Measurements from ENCODE around the gene ICE1. TPM values are rescaled to one million over a fixed set of nuclear protein-coding genes. Genes with fewer than 3 reads are reported as not detected.

ICE1 gene
- total and polyA plus RNA-seq, 2 donors (not counting 1 experiment from before 2014, with no cell fraction given) = 6.5 to 39.7 TPM

DNA sequence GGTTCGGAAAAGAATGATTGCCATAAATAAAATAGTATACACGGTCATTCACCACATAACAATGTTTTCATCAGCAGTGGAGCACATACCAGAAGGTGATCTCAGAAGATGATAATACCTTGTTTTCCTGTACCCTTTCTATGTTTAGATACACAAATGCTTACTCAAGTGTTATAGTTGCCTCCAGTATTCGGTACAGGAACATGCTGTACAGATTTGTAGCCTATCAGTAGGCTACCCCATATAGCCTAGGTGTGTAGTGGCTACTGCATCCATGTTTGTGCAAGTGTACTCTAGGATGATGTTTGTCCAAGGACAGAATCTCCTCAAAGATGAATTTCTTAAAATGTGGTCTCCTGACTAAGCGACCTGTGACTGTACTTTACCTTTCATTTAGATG is 59.2 kb downstream of the ICE1 start:
- no peak for TF ChIP-seq EZH2 (IDR thresholded peaks at IDR 0.05; ENCODE audit: borderline replicate concordance, insufficient read depth, low read depth, low read length, poor library complexity, severe bottlenecking)
- TF ChIP-seq, protein P1, sequence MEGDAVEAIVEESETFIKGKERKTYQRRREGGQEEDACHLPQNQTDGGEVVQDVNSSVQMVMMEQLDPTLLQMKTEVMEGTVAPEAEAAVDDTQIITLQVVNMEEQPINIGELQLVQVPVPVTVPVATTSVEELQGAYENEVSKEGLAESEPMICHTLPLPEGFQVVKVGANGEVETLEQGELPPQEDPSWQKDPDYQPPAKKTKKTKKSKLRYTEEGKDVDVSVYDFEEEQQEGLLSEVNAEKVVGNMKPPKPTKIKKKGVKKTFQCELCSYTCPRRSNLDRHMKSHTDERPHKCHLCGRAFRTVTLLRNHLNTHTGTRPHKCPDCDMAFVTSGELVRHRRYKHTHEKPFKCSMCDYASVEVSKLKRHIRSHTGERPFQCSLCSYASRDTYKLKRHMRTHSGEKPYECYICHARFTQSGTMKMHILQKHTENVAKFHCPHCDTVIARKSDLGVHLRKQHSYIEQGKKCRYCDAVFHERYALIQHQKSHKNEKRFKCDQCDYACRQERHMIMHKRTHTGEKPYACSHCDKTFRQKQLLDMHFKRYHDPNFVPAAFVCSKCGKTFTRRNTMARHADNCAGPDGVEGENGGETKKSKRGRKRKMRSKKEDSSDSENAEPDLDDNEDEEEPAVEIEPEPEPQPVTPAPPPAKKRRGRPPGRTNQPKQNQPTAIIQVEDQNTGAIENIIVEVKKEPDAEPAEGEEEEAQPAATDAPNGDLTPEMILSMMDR (IDR thresholded peaks at IDR 0.05) = no peak
- POLR2A ChIA-PET = no interaction called here
- ATAC-seq (ENCODE audit: low read depth) = no peak

DNA sequence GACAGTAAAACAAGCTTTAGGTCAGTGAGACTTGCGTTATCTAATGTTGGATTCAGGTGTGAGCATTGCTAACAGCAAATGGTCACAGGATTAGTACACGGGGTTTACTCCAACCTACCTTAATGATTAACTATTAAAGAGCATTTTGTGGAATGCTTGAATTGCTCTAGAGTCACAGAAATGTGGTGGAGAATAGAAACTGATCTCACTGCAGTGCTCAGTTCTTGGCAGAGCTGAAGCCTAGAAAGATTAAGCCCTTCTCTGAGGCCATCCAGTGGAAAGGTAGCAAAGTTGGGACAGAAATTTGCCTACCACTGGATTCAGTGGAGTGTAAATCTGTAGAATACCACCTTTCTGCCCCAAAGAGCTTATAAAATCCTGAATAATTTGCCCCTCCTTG is 60.9 kb downstream of the ICE1 start:
- no peaks in the 10 kb centered on the region for H3K9me3 ChIP-seq (ENCODE audit: control extremely low read depth in 1 of 3, control insufficient read depth in 2 of 3, insufficient read depth in 1 of 3, low read length in 2 of 3)
- no peak overlapping the region for H2AFZ ChIP-seq (ENCODE audit: insufficient read depth, low read depth, low read length, poor library complexity, severe bottlenecking)
- H3K9me3 Mint-ChIP-seq (ENCODE audit: insufficient read depth) = peaks cover 3% of the 10 kb centered on the region
- H3K9ac ChIP-seq (ENCODE audit: low read length) = no peak overlapping the region
- H3K4me1 Mint-ChIP-seq = peaks cover 24% of the 10 kb centered on the region
- no CpG with 5 or more reads among the region's 2 CpGs for WGBS (ENCODE audit: insufficient coverage)
- peaks cover 0 to 4% of the 10 kb centered on the region in 2 donors for H3K4me1 ChIP-seq (ENCODE audit: control insufficient read depth in 2 of 2, insufficient read depth in 2 of 2, low read length in 2 of 2)
- H3K36me3 ChIP-seq (replicated peaks in 1 of 2; ENCODE audit: control extremely low read depth in 1 of 2, control insufficient read depth in 1 of 2, extremely low read depth in 1 of 2, insufficient read depth in 2 of 2, low read length in 1 of 2) = peaks cover 2 to 18% of the 10 kb centered on the region in 2 experiments
- no peak overlapping the region for H3K4me2 ChIP-seq (replicated peaks; ENCODE audit: low read depth, low read length, poor library complexity, severe bottlenecking)
- H3K27me3 Mint-ChIP-seq = no peaks in the 10 kb centered on the region
- H3K4me3 ChIP-seq (ENCODE audit: control extremely low read depth in 1 of 5, extremely low read depth in 1 of 5, insufficient read depth in 1 of 5, low read depth in 2 of 5, low read length in 4 of 5) = no peak overlapping the region
- H3K27me3 ChIP-seq (replicated peaks in 1 of 4; ENCODE audit: control extremely low read depth in 1 of 4, control insufficient read depth in 3 of 4, insufficient read depth in 4 of 4, low read length in 3 of 4) = no peaks in the 10 kb centered on the region
- CTCF ChIA-PET = interaction anchor here (2.8 kb wide), 1 partner anchor 10 kb away, joined by 10 read pairs; no protein-coding TSS in a partner anchor
- ATAC-seq (ENCODE audit: low read depth) (no peak), DNase-seq (no peak)
- H4K20me1 ChIP-seq (ENCODE audit: control insufficient read depth, insufficient read depth, low read length, poor library complexity, severe bottlenecking) = no peaks in the 10 kb centered on the region
- intact Hi-C loops (cut with micrococcal nuclease) = no loop called here
- no peaks in the 10 kb centered on the region for H3K79me2 ChIP-seq (ENCODE audit: control insufficient read depth, insufficient read depth, low read length)
- no peak overlapping the region for H3K4me3 Mint-ChIP-seq
- no peak overlapping the region for H3K27ac Mint-ChIP-seq
- no peak overlapping the region for H3K27ac ChIP-seq (ENCODE audit: low read length in 2 of 2)
- no peak for TF ChIP-seq EZH2 (IDR thresholded peaks at IDR 0.05; ENCODE audit: borderline replicate concordance, insufficient read depth, low read depth, low read length, poor library complexity, severe bottlenecking)
- TF ChIP-seq, protein P1 (IDR thresholded peaks at IDR 0.05) = no peak
- POLR2A ChIA-PET = no interaction called here

More for the DNA sequence above, 59.2 kb downstream of the ICE1 start:
- Histone ChIP-seq H3K4me1 (ENCODE audit: control insufficient read depth in 2 of 2, insufficient read depth in 2 of 2, low read length in 2 of 2) (peaks cover 0 to 4% of the 10 kb centered on the region in 2 donors), H4K20me1 (ENCODE audit: control insufficient read depth, insufficient read depth, low read length, poor library complexity, severe bottlenecking) (no peaks in the 10 kb centered on the region), H2AFZ (ENCODE audit: insufficient read depth, low read depth, low read length, poor library complexity, severe bottlenecking) (no peak overlapping the region), H3K27ac (ENCODE audit: low read length in 2 of 2) (no peak overlapping the region), H3K9ac (ENCODE audit: low read length) (no peak overlapping the region), H3K27me3 (replicated peaks in 1 of 4; ENCODE audit: control extremely low read depth in 1 of 4, control insufficient read depth in 3 of 4, insufficient read depth in 4 of 4, low read length in 3 of 4) (no peaks in the 10 kb centered on the region), H3K4me3 (ENCODE audit: control extremely low read depth in 1 of 5, extremely low read depth in 1 of 5, insufficient read depth in 1 of 5, low read depth in 2 of 5, low read length in 4 of 5) (no peak overlapping the region), H3K4me2 (replicated peaks; ENCODE audit: low read depth, low read length, poor library complexity, severe bottlenecking) (no peak overlapping the region), H3K36me3 (replicated peaks in 1 of 2; ENCODE audit: control extremely low read depth in 1 of 2, control insufficient read depth in 1 of 2, extremely low read depth in 1 of 2, insufficient read depth in 2 of 2, low read length in 1 of 2) (peaks cover 2 to 12% of the 10 kb centered on the region in 2 experiments), H3K79me2 (ENCODE audit: control insufficient read depth, insufficient read depth, low read length) (no peaks in the 10 kb centered on the region), H3K9me3 (ENCODE audit: control extremely low read depth in 1 of 3, control insufficient read depth in 2 of 3, insufficient read depth in 1 of 3, low read length in 2 of 3) (no peaks in the 10 kb centered on the region)
- intact Hi-C loops (cut with micrococcal nuclease) = no loop called here
- CTCF ChIA-PET = interaction anchor here (0.8 kb wide), 1 partner anchor 12 kb away, joined by 3 read pairs; no protein-coding TSS in a partner anchor
- peak overlapping the region; percentile 4 for H3K27ac Mint-ChIP-seq
- WGBS (ENCODE audit: insufficient coverage) = no CpG with 5 or more reads among the region's 4 CpGs
- H3K9me3 Mint-ChIP-seq (ENCODE audit: insufficient read depth) = peaks cover 6% of the 10 kb centered on the region
- H3K27me3 Mint-ChIP-seq = no peaks in the 10 kb centered on the region
- no peak overlapping the region for H3K4me3 Mint-ChIP-seq
- DNase-seq = no peak
- H3K4me1 Mint-ChIP-seq = peaks cover 24% of the 10 kb centered on the region

Measured in B cell (primary cell).